ENCODE data around the gene EXOC6. TPM values are rescaled to one million over a fixed set of nuclear protein-coding genes. Genes with fewer than 3 reads are reported as not detected.

Gene EXOC6
- total RNA-seq, 1 experiment from 2014 or later: 17.0 TPM

DNA sequence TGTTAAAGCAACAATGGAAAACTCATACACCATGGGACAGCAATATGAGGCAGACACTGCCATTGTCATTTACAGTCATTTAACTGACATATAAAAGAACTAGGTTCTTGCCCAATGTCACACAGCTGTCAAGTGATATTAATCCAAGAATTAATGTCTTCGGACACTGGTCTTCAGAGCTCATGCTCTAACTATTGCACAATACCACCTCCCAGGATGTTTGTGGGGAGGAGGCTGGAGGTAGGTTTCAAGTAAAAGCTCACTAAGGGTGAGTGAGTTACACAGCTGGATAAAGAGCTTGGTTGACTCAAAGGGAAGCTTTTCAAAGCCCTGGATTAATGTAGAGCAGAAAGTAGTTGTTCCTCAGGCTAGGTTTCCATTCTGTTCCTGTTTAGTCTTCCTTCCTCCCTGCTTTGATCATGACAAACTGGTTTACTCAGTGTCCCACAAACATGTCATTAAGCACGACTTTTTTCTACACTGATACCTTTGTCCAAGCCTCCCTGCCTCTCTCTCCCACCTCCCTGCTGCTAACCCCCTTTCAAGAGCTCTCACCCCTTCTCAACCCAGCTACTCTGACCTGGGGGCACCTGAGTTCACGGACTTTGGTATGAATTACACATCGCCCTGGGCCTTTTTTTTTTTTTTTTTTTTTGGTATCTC is 987 bp upstream of the EXOC6 start:
- Histone ChIP-seq H3K4me1 (ENCODE audit: control insufficient read depth, insufficient read depth, low read length) (peaks cover 23% of the 10 kb centered on the region), H3K27me3 (ENCODE audit: control insufficient read depth, insufficient read depth, low read length) (no peaks in the 10 kb centered on the region), H3K4me3 (ENCODE audit: low read depth in 2 of 2, low read length in 2 of 2) (peak overlapping the region; percentile 75 to 78), H3K36me3 (ENCODE audit: control insufficient read depth, insufficient read depth, low read length) (no peaks in the 10 kb centered on the region), H3K9me3 (ENCODE audit: control insufficient read depth, insufficient read depth, low read depth, low read length) (no peaks in the 10 kb centered on the region), H3K27ac (ENCODE audit: low read length) (peak overlapping the region; percentile 60; the same call in 1 of the 2 replicates)
- intact Hi-C loops (cut with micrococcal nuclease; ENCODE audit: unreplicated experiment) (no loop called here), in situ Hi-C loops (cut with HindIII; ENCODE audit: low pct_unique_long_range_greater_than_20kb, low sequenced_read_pairs) (no loop called here)
- DNase-seq (ENCODE audit: low read depth, low spot score) (no peak), ATAC-seq (no peak)
- TF ChIP-seq, protein P1, sequence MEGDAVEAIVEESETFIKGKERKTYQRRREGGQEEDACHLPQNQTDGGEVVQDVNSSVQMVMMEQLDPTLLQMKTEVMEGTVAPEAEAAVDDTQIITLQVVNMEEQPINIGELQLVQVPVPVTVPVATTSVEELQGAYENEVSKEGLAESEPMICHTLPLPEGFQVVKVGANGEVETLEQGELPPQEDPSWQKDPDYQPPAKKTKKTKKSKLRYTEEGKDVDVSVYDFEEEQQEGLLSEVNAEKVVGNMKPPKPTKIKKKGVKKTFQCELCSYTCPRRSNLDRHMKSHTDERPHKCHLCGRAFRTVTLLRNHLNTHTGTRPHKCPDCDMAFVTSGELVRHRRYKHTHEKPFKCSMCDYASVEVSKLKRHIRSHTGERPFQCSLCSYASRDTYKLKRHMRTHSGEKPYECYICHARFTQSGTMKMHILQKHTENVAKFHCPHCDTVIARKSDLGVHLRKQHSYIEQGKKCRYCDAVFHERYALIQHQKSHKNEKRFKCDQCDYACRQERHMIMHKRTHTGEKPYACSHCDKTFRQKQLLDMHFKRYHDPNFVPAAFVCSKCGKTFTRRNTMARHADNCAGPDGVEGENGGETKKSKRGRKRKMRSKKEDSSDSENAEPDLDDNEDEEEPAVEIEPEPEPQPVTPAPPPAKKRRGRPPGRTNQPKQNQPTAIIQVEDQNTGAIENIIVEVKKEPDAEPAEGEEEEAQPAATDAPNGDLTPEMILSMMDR (IDR thresholded peaks at IDR 0.05): no peak
- TF ChIP-seq TCF7L2 (IDR thresholded peaks at IDR 0.05; ENCODE audit: low read depth, low read length) (no peak), POLR2AphosphoS5 (IDR thresholded peaks at IDR 0.05; ENCODE audit: low read depth, low read length) (no peak), SIN3A (IDR thresholded peaks at IDR 0.05; ENCODE audit: borderline replicate concordance, insufficient read depth, low read depth, low read length) (no peak), REST (IDR thresholded peaks at IDR 0.05; ENCODE audit: insufficient read depth in 1 of 2, low read depth in 2 of 2, low read length in 1 of 2) (no peak)
- POLR2A ChIA-PET: no interaction called here
- CTCF ChIA-PET: no interaction called here
- BruUV-seq (replicated peaks): no TSS peak

DNA sequence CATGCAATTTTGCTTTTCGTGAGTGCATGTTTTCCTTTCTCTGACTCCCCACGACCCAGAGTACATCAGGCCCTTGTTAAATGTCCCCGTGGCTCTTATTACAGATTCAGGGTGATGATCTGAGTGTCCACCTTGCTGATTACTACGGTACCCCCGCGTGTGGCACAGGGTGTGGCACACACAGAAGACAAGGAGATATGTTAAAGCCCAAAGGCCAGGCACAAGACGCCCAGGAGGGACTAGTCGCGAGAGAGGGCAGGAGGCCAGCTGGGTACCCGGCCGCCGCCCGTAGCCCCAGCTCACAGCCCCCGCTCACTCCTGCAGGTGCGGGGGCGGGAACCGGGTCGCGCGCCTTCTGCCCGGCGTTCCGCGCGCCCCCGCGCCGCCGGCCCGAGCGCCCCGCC is 281 bp upstream of the EXOC6 start:
- Histone ChIP-seq H3K27me3 (ENCODE audit: control insufficient read depth, insufficient read depth, low read length) (no peaks in the 10 kb centered on the region), H3K4me3 (ENCODE audit: low read depth in 2 of 2, low read length in 2 of 2) (peak overlapping the region; percentile 75 to 78), H3K4me1 (ENCODE audit: control insufficient read depth, insufficient read depth, low read length) (peaks cover 19% of the 10 kb centered on the region), H3K9me3 (ENCODE audit: control insufficient read depth, insufficient read depth, low read depth, low read length) (no peaks in the 10 kb centered on the region), H3K27ac (ENCODE audit: low read length) (peak overlapping the region; percentile 60), H3K36me3 (ENCODE audit: control insufficient read depth, insufficient read depth, low read length) (no peaks in the 10 kb centered on the region)
- ATAC-seq (no peak), DNase-seq (ENCODE audit: low read depth, low spot score) (no peak)
- in situ Hi-C loops (cut with HindIII; ENCODE audit: low pct_unique_long_range_greater_than_20kb, low sequenced_read_pairs): no loop called here
- intact Hi-C loops (cut with micrococcal nuclease; ENCODE audit: unreplicated experiment): no loop called here
- no TSS peak for BruUV-seq (replicated peaks)
- ChIA-PET POLR2A (interaction anchor here (0.7 kb wide), 1 partner anchor 96 kb away, joined by 4 read pairs; no protein-coding TSS in a partner anchor), CTCF (interaction anchor here (0.5 to 1.0 kb wide), 4 partner anchors 33 to 206 kb away, joined by 3 to 5 read pairs (median 4); no protein-coding TSS in a partner anchor)
- TF ChIP-seq REST (IDR thresholded peaks at IDR 0.05; ENCODE audit: insufficient read depth in 1 of 2, low read depth in 2 of 2, low read length in 1 of 2): no peak
- TF ChIP-seq SIN3A (IDR thresholded peaks at IDR 0.05; ENCODE audit: borderline replicate concordance, insufficient read depth, low read depth, low read length): 0 out of 2 replicates have a peak, but pooled peaks have one; percentile 23
- no peak for TF ChIP-seq TCF7L2 (IDR thresholded peaks at IDR 0.05; ENCODE audit: low read depth, low read length)
- TF ChIP-seq POLR2AphosphoS5 (IDR thresholded peaks at IDR 0.05; ENCODE audit: low read depth, low read length): no peak
- TF ChIP-seq, protein P1 (IDR thresholded peaks at IDR 0.05): no peak
